ENCODE results near the gene HMOX2. TPM values are rescaled to one million over a fixed set of nuclear protein-coding genes. Genes with fewer than 3 reads are reported as not detected.
A peak's percentile ranks its signal among the peaks of the same experiment; 100 is the strongest.

HMOX2 gene
- total and polyA plus RNA-seq, 2 of the 13 experiments (the other 11 are each of a cell fraction or from before 2014, with no cell fraction given): 60.3 to 70.4 TPM

- TF ChIP-seq ZNF770 (CRISPR knock-in tag; IDR thresholded peaks at IDR 0.05) (peak; percentile 88), ZNF33A (CRISPR knock-in tag; IDR thresholded peaks at IDR 0.05; ENCODE audit: borderline replicate concordance) (peak; percentile 83; the same call in 1 of the 2 replicates), JUNB (CRISPR knock-in tag; IDR thresholded peaks at IDR 0.05; ENCODE audit: borderline replicate concordance) (peak; percentile 96), ISL2 (CRISPR knock-in tag; IDR thresholded peaks at IDR 0.05) (peak; percentile 86), ZSCAN25 (CRISPR knock-in tag; IDR thresholded peaks at IDR 0.05) (peak; percentile 92), ARNTL (CRISPR knock-in tag; IDR thresholded peaks at IDR 0.05) (peak; percentile 97), ZBTB10 (CRISPR knock-in tag; IDR thresholded peaks at IDR 0.05; ENCODE audit: borderline replicate concordance) (peak; percentile 91; the same call in 1 of the 2 replicates), ZNF251 (CRISPR knock-in tag; IDR thresholded peaks at IDR 0.05) (peak; percentile 99), E2F2 (CRISPR knock-in tag; IDR thresholded peaks at IDR 0.05; ENCODE audit: borderline replicate concordance) (peak; percentile 98; the same call in 1 of the 2 replicates), MAX (IDR thresholded peaks at IDR 0.05) (peak; percentile 100), ISX (CRISPR knock-in tag; conservative IDR thresholded peaks at IDR 0.05) (peak; percentile 93; the same call in 1 of the 2 replicates), ARNT2 (CRISPR knock-in tag; IDR thresholded peaks at IDR 0.05; ENCODE audit: low read depth) (peak; percentile 100), GMEB2 (CRISPR knock-in tag; IDR thresholded peaks at IDR 0.05; ENCODE audit: low read depth) (peak; percentile 93), ZNF275 (CRISPR knock-in tag; IDR thresholded peaks at IDR 0.05; ENCODE audit: borderline replicate concordance) (peak; percentile 97), NPAS2 (CRISPR knock-in tag; IDR thresholded peaks at IDR 0.05; ENCODE audit: borderline replicate concordance) (no peak; the same call in 1 of the 2 replicates)
These were observed 62.4 kb downstream of the HMOX2 start, which contains the start of gene CDIP1 (continued) for GRCh38 chr16:4538350-4539235.
